SK-N-SH (cell line): ENCODE data around the gene PODNL1. TPM values are rescaled to one million over a fixed set of nuclear protein-coding genes. Genes with fewer than 3 reads are reported as not detected.

Experiments used
- CTCF ChIA-PET: fragments of 300-600, 350-600 bp; formaldehyde crosslinking; extraction: SDS; loops from one replicate; lab custom pipeline; 2021; lab: Yijun Ruan, JAX
- POLR2A ChIA-PET: fragments of 350-600 bp; sonication (Branson Sonifier 250); formaldehyde crosslinking; extraction: SDS; loops from one replicate; lab custom pipeline; 2020; ENCODE audit warnings: antibody characterized with exemption, inconsistent platforms; lab: Yijun Ruan, JAX
- DNase-seq: peaks from one replicate; pipeline ENCODE4 v3.0.0; 2012
- H2AFZ ChIP-seq: fragments of 200-600 bp; sonication (generic); 2 replicates; pipeline ENCODE4 v1.8.1; 2016; ENCODE audit warnings: antibody characterized with exemption, mild to moderate bottlenecking, low read depth
- H3F3A ChIP-seq: fragments of 200-600 bp; sonication (generic); replicated peaks from 2 replicates; pipeline ENCODE3; 2016; ENCODE audit warnings: antibody characterized with exemption, mild to moderate bottlenecking; ENCODE audit not compliant: insufficient read depth
- H3K27ac ChIP-seq, 2 experiments: fragments of 200-500 bp in 1 of 2; fragments of 200-600 bp in 1 of 2; sonication (Bioruptor generic) in 1 of 2; sonication (generic), shearing (Covaris generic) in 1 of 2; 2 replicates each; pipeline versions ENCODE4 v1.5.1 to v1.6.1; 2014 to 2016; ENCODE audit warnings: low read depth in 2 of 2, inconsistent platforms in 1 of 2, low read length in 1 of 2, mild to moderate bottlenecking in 1 of 2, mixed read lengths in 1 of 2
- H3K27me3 ChIP-seq: fragments of 200-600 bp; sonication (generic), shearing (Covaris generic); 2 replicates; pipeline ENCODE4 v1.6.1; 2016; ENCODE audit warnings: mixed run types; ENCODE audit not compliant: insufficient read depth
- H3K36me3 ChIP-seq, 2 experiments: fragments of 200-500 bp in 1 of 2; fragments of 200-600 bp in 1 of 2; sonication (Bioruptor generic) in 1 of 2; sonication (generic) in 1 of 2; replicated peaks in 1 of 2; 2 replicates each; pipeline versions ENCODE3 to v1.5.1; 2014 to 2016; ENCODE audit warnings: low read length in 1 of 2, mild to moderate bottlenecking in 1 of 2; ENCODE audit not compliant: insufficient read depth in 2 of 2, control insufficient read depth in 1 of 2
- H3K4me1 ChIP-seq, 2 experiments: fragments of 200-500 bp in 1 of 2; fragments of 200-600 bp in 1 of 2; sonication (Bioruptor generic) in 1 of 2; sonication (generic), shearing (Covaris generic) in 1 of 2; 2 replicates each; pipeline versions ENCODE4 v1.5.1 to v1.6.1; 2014 to 2016; ENCODE audit warnings: low read depth in 1 of 2, low read length in 1 of 2, mixed run types in 1 of 2; ENCODE audit not compliant: insufficient read depth in 2 of 2, control insufficient read depth in 1 of 2
- H3K4me2 ChIP-seq: fragments of 200-600 bp; sonication (generic), shearing (Covaris generic); 2 replicates; pipeline ENCODE4 v1.6.1; 2017; ENCODE audit warnings: mixed run types
- H3K4me3 ChIP-seq, 2 experiments: fragments of 200-500 bp in 1 of 2; fragments of 200-600 bp in 1 of 2; sonication (Bioruptor generic) in 1 of 2; sonication (generic), shearing (Covaris generic) in 1 of 2; 2 replicates each; pipeline versions ENCODE4 v1.5.1 to v1.8.1; 2014 to 2016; ENCODE audit warnings: low read depth in 2 of 2, inconsistent platforms in 1 of 2, low read length in 1 of 2, mild to moderate bottlenecking in 1 of 2, mixed read lengths in 1 of 2, moderate library complexity in 1 of 2
- H3K79me2 ChIP-seq: fragments of 200-600 bp; sonication (generic); 2 replicates; pipeline ENCODE4 v1.8.1; 2017; ENCODE audit warnings: mild to moderate bottlenecking; ENCODE audit not compliant: insufficient read depth
- H3K9ac ChIP-seq: fragments of 200-600 bp; sonication (generic); 2 replicates; pipeline ENCODE4 v1.6.1; 2017; ENCODE audit warnings: mixed run types
- H3K9me2 ChIP-seq: fragments of 200-600 bp; sonication (generic); 2 replicates; pipeline ENCODE4 v1.6.1; 2017; ENCODE audit warnings: mixed run types
- H3K9me3 ChIP-seq: fragments of 200-600 bp; sonication (generic); 2 replicates; pipeline ENCODE4 v1.6.1; 2017; ENCODE audit warnings: mixed run types, mild to moderate bottlenecking, moderate library complexity
- H4K20me1 ChIP-seq: fragments of 200-600 bp; sonication (generic); 2 replicates; pipeline ENCODE4 v1.6.1; 2017; ENCODE audit warnings: mild to moderate bottlenecking, mixed run types; ENCODE audit not compliant: insufficient read depth
- EP300 ChIP-seq, 2 experiments: IDR thresholded peaks; 2 replicates each; pipeline versions ENCODE4 v1.4.0 to v1.6.1; 2012; ENCODE audit warnings: borderline replicate concordance in 1 of 2, low read depth in 1 of 2, low read length in 1 of 2
- EZH2phosphoT487 ChIP-seq: fragments of 200-600 bp; sonication (generic); IDR thresholded peaks from 2 replicates; pipeline ENCODE4 v1.6.1; 2017; ENCODE audit warnings: low read depth, mixed run types, mild to moderate bottlenecking, antibody characterized with exemption, moderate library complexity, borderline replicate concordance
- FOSL2 ChIP-seq: IDR thresholded peaks from 2 replicates; pipeline ENCODE4 v1.4.0; 2012; ENCODE audit warnings: low read depth, mild to moderate bottlenecking, moderate library complexity, borderline replicate concordance
- FOXJ3 ChIP-seq: sonication (generic); formaldehyde crosslinking; IDR thresholded peaks from 2 replicates; pipeline ENCODE4 v1.5.1; 2020; ENCODE audit warnings: mild to moderate bottlenecking, missing genetic modification reagents
- FOXM1 ChIP-seq: IDR thresholded peaks from 2 replicates; pipeline ENCODE4 v1.4.0; 2012; ENCODE audit warnings: low read depth, mild to moderate bottlenecking
- MEF2A ChIP-seq: IDR thresholded peaks from 2 replicates; pipeline ENCODE4 v1.4.0; 2012; ENCODE audit warnings: low read depth, borderline replicate concordance
- MXI1 ChIP-seq: IDR thresholded peaks from 2 replicates; pipeline ENCODE4 v1.6.1; 2012; ENCODE audit warnings: mild to moderate bottlenecking, low read depth, low read length, improper control_type of control experiment
- PBX3 ChIP-seq: IDR thresholded peaks from 2 replicates; pipeline ENCODE4; 2012
- POLR2AphosphoS5 ChIP-seq: IDR thresholded peaks from 2 replicates; pipeline ENCODE4 v1.6.1; 2012; ENCODE audit warnings: low read depth, low read length
- RAD21 ChIP-seq: IDR thresholded peaks from 2 replicates; pipeline ENCODE4 v1.6.1; 2012; ENCODE audit warnings: mild to moderate bottlenecking, low read length
- RFX5 ChIP-seq: IDR thresholded peaks from 2 replicates; pipeline ENCODE4 v1.6.1; 2012; ENCODE audit warnings: mild to moderate bottlenecking, improper control_type of control experiment, low read length
- RXRA ChIP-seq: IDR thresholded peaks from 2 replicates; pipeline ENCODE4 v1.4.0; 2012; ENCODE audit warnings: low read depth, mild to moderate bottlenecking, borderline replicate concordance
- SIN3A ChIP-seq: IDR thresholded peaks from 2 replicates; pipeline ENCODE4 v1.6.1; 2012; ENCODE audit warnings: low read depth, mild to moderate bottlenecking, low read length, moderate library complexity, borderline replicate concordance
- SMC3 ChIP-seq: IDR thresholded peaks from 2 replicates; pipeline ENCODE4 v1.6.1; 2012; ENCODE audit warnings: low read depth, low read length, improper control_type of control experiment
- TAF1 ChIP-seq: IDR thresholded peaks from 2 replicates; pipeline ENCODE4 v1.6.1; 2012; ENCODE audit warnings: low read depth, mild to moderate bottlenecking, low read length, moderate library complexity, borderline replicate concordance
- TEAD4 ChIP-seq: IDR thresholded peaks from 2 replicates; pipeline ENCODE4 v1.4.0; 2012; ENCODE audit warnings: mild to moderate bottlenecking, borderline replicate concordance; ENCODE audit not compliant: insufficient read depth
- USF1 ChIP-seq: IDR thresholded peaks from 2 replicates; pipeline ENCODE4 v1.4.0; 2012; ENCODE audit warnings: low read depth, borderline replicate concordance
- USF2 ChIP-seq: fragments of 150-350 bp; IDR thresholded peaks from 2 replicates; pipeline ENCODE4 v1.6.1; 2017; ENCODE audit warnings: antibody characterized with exemption, low read length, low read depth, borderline replicate concordance
- YY1 ChIP-seq: IDR thresholded peaks from 2 replicates; pipeline ENCODE4 v1.4.0; 2012; ENCODE audit warnings: low read depth, mild to moderate bottlenecking
- WGBS: methylation state at CpG from one replicate; pipeline ENCODE4 v1.1.6; 2017; ENCODE audit warnings: low lambda C conversion rate; 5-methylcytosine and 5-hydroxymethylcytosine counted together
- polyA plus RNA-seq, 3 experiments: library from polyadenylated mRNA; depleted of rRNA; stranded (reverse); fragments of >200 nt; gene quantifications; 2 replicates each; pipeline ENCODE4 v1.2.3, GENCODE V29; 2012

Gene PODNL1
- polyA plus RNA-seq, 1 of the 3 experiments (the other 2 are of a cell fraction): 7.5 TPM

- Histone ChIP-seq H3K4me2 (no peak overlapping the region), H3K4me1 (peaks cover 0 to 23% of the 10 kb centered on the region in 2 experiments; a peak in 1 of 4 replicates), H3K9me2 (no peaks in the 10 kb centered on the region), H3K9ac (no peak overlapping the region), H3K9me3 (no peaks in the 10 kb centered on the region), H3K4me3 (no peak overlapping the region), H3K36me3 (peaks cover 0 to 3% of the 10 kb centered on the region in 2 experiments), H4K20me1 (no peaks in the 10 kb centered on the region), H3K27me3 (no peaks in the 10 kb centered on the region), H3K27ac (no peak overlapping the region), H2AFZ (no peak overlapping the region), H3K79me2 (no peaks in the 10 kb centered on the region), H3F3A (no peaks in the 10 kb centered on the region)
- WGBS: 100% methylated on average over 2 of the region's 12 CpGs
- TF ChIP-seq USF2 (no peak), POLR2AphosphoS5 (no peak), FOXJ3 (CRISPR knock-in tag) (no peak), SMC3 (no peak), MXI1 (no peak), YY1 (no peak), TEAD4 (no peak), MEF2A (no peak), TAF1 (no peak), RFX5 (no peak), FOXM1 (no peak), USF1 (no peak), FOSL2 (no peak), PBX3 (no peak), EP300 (IDR thresholded peaks at IDR 0.05; ENCODE audit: borderline replicate concordance in 1 of 2, low read depth in 1 of 2, low read length in 1 of 2) (no peak), RAD21 (no peak), SIN3A (no peak), EZH2phosphoT487 (no peak), RXRA (no peak)
- ChIA-PET POLR2A (no interaction called here), CTCF (interaction anchor here (0.9 kb wide), 3 partner anchors 41 to 94 kb away, joined by 3 to 4 read pairs (median 3); partner anchors contain the start of gene PODNL1)
- no peak for DNase-seq
These were observed 41.0 kb upstream of the PODNL1 start for GRCh38 chr19:13979244-13979615.
